Kidney capillary endothelial cell (primary cell): Measurements from ENCODE around the gene TAX1BP1.
"Not testable (repeated sequence)": the region's sequence is repeated elsewhere in the genome, so short reads cannot be mapped to it uniquely, and the experiment has no call there.

Experiments
- DNase-seq: peaks from one replicate; pipeline ENCODE4 v3.0.0-alpha.2; 2018; ENCODE audit warnings: low spot score

Gene TAX1BP1

DNA sequence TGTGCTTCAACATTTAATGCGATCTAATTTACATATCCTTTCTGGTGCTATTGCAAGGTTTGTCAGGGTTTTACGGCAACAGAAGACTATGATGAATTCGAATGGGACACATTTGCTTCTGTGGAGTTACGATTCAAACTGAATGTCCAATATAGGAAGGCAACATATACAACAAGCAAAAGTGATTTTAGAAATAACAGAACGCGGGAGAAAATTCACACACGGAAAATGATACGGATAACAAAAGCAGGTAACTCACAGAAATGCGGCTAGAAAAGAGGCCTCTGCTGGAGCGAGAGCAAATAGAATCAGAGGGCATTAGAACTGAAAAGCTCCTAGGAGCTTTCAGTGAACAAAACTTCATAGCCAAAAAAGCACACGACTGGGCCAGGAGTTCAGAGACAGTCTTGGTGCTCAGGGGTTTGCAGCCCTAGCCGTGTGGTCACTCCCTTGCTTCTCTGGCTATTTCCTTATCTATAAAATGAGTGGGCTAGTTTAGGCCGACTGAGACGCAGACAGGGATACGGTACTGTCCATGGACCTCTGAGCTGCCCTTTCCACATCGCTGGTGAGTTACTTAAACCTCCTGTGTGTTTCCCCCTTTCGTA, 557 bp upstream of the TAX1BP1 start:
- DNase-seq = peak; percentile 20

GRCh38 chr7:27740449-27741086, 606 bp downstream of the TAX1BP1 start:
- DNase-seq = peak; percentile 53

GRCh38 chr7:27742091-27742710, 2.2 kb downstream of the TAX1BP1 start:
- DNase-seq = not testable (repeated sequence)

- DNase-seq = peak; percentile 60
Observed at GRCh38 chr7:27745064-27745583, 5.2 kb downstream of the TAX1BP1 start.

GRCh38 chr7:27746486-27746885, 6.5 kb downstream of the TAX1BP1 start:
- DNase-seq = no peak

- no peak for DNase-seq
Observed at GRCh38 chr7:27746978-27747377, 7.0 kb downstream of the TAX1BP1 start.

- no peak for DNase-seq
Observed at GRCh38 chr7:27747589-27748368, 7.8 kb downstream of the TAX1BP1 start.

DNA sequence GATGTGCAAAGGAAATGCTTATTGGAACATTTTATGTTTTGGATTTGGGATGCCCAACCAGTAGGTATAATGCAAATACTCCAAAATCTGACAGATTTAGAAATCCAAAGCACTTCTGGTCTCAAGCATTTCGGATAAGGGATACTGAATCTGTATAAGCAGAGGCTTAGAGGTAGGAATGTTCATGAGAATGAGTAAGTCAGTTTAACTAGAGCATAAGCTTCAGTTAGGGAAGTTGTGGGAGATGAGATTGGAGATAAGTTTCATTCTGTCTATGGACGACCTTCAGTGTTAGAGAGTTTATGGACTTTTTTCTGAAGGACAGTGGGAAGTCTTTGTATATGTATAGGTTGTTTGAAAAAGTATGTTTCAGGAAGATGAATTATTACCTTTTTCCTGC, 10.4 kb downstream of the TAX1BP1 start:
- DNase-seq = no peak

DNA sequence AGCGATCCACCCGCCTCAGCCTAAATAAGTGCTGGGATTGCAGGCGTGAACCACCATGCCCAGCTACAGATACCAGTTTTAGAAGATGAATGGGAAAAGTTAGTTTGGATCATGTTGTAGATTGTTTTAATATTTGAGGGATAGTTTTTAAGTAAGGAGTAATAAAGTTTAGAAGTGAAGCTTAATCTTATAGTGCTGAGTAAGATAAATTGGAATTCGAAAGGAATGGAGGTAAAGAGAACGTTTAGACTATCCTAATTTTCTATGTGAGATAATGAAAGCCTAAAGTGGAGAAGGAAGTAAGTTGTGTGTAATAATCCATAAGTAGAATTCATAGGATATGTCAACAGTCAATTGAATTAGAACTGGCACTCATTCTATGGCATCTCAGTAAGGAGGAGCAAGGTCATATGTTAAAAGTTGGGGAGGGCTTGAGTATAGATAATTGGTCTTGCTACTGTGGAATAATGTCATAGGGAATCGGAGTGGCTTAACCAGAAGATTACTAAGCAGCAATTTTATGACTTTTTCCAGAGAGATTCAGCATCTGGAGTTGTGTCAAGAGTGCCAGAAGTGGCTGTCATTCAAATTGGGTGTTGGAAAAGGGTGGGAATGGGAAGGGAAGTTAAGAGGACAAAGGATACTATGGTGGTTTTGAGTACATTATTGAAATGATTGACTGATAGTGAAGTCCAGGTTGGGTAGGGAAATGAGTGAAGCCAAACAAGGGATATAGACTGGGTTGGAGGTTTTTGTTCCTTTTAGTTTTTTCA, 12.1 kb downstream of the TAX1BP1 start:
- DNase-seq = no peak

- DNase-seq = no peak
Observed at GRCh38 chr7:27753863-27754262, 13.9 kb downstream of the TAX1BP1 start.

DNA sequence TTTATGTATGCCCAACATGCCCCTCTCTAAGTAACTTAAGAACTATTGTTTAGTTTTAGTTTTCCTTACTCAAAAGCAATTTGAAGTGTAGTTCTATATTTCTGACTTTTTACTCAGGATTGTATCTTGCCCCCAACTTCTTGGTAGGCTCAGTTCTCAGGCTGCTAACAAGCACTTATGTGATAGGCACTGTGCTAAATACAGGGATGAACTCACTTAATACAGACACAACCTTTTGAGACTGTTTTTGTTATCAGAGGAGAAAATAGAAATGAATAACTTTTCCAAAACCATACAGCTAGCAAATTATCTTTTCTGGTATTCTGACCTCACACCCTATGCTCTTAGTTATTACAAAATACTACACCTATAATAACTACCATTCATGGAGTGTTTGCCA, 16.3 kb downstream of the TAX1BP1 start:
- no peak for DNase-seq

GRCh38 chr7:27759491-27759890, 19.5 kb downstream of the TAX1BP1 start:
- no peak for DNase-seq

DNA sequence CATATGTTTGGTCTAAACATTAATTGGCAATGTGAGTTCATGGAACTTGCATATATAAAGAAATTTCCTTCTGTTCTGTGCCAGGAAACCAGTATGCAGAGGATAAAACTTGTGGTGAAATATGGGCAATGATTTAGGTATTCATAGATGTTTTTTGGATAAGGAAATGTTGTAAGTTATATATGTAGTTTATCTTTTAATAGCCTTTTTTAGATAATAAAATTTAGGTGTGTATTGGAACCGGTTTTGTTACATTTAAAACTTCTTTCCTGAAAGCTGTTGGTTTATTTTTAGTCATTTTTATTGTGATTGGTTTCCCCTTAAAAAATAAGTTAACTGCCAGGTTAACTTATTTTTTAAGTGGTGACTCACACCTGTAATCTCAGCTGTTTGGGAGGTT, 22.1 kb downstream of the TAX1BP1 start:
- no peak for DNase-seq

GRCh38 chr7:27763983-27764508, 24.1 kb downstream of the TAX1BP1 start:
- no peak for DNase-seq

DNA sequence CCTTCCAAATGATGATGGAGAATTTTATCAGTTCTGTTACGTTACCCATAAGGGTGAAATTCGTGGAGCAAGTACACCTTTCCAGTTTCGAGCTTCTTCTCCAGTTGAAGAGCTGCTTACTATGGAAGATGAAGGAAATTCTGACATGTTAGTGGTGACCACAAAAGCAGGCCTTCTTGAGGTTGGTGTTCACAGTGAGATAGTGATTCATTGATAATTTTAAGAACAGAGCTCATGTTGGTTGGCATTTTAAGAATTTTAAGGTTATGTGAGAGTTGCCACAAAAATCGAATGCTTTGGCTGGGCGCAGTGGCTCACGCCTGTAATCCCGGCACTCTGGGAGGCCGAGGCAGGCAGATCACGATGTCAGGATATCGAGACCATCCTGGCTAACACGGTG, 25.9 kb downstream of the TAX1BP1 start:
- DNase-seq = no peak

- no peak for DNase-seq
Observed at GRCh38 chr7:27767374-27767773, 27.4 kb downstream of the TAX1BP1 start.

- no peak for DNase-seq
Observed at GRCh38 chr7:27771111-27771510, 31.1 kb downstream of the TAX1BP1 start.

DNA sequence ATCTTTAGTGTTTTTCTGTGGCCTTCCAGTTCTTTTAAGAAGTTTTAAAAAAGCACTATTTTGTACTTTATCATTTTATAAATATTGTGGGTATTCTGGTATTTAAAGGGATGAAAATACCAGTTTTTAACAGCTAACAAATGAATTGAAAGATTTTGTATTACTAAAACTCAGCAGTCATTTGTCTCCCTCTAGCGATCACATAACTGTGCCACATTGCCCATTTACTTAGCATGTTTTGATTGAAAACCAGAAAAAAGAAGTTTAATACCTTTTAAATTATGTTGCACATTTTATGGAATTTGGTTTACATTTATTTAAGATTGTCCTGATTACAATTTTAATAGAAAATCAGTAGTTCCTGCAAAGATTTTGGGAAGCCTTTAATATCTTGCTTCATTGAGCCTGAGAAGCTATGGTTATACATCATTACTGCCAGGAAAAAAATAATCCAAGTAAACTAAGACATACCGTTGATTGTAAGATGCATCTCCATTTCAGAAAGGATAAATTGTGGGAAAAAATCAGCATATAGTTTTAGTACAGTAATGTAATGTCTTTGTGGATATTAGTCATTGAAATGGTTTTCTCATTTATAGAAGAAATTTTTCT, 34.9 kb downstream of the TAX1BP1 start:
- DNase-seq = peak; percentile 8

DNA sequence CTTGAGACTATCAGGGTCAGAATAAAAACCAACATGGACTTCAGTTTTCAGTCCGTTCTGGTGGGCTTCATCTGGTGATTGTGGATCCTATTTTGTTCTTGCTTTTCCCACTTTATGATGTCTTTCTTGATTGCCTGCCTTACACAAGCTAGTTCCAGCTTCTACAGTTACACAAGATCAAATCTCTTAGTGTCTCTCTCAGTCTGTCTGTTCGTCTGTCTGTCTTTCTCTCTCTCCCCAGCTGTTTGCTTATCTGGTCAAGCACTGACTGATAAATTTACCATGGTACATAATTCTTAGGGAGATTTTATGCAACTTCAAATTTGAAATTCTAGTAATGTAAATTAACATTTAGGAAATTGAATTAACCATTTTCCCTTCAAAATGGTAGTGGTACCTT, 35.8 kb downstream of the TAX1BP1 start:
- DNase-seq = no peak

- no peak for DNase-seq
Observed at GRCh38 chr7:27777662-27778061, 37.7 kb downstream of the TAX1BP1 start.

GRCh38 chr7:27779873-27780272, 39.9 kb downstream of the TAX1BP1 start:
- no peak for DNase-seq
